HG03135 (cell line): ENCODE results near the gene PKN1.

ENCODE experiments used
- ATAC-seq: cut with Tn5 transposase; IDR thresholded peaks from one replicate; pipeline ENCODE4 v1.9.1; 2021; ENCODE audit warnings: mild to moderate bottlenecking, moderate library complexity; ENCODE audit not compliant: unreplicated experiment

PKN1 gene

GRCh38 chr19:14507704-14508542, 74.8 kb downstream of the PKN1 start:
- no peak for ATAC-seq

- no peak for ATAC-seq
Observed at GRCh38 chr19:14510311-14511228, 77.5 kb downstream of the PKN1 start.

- no peak for ATAC-seq
Observed at GRCh38 chr19:14511229-14511593, 78.1 kb downstream of the PKN1 start.

GRCh38 chr19:14512406-14512961, 79.4 kb downstream of the PKN1 start:
- ATAC-seq, result no peak

GRCh38 chr19:14514215-14514863, 81.2 kb downstream of the PKN1 start:
- ATAC-seq, result no peak

GRCh38 chr19:14515501-14516047, 82.5 kb downstream of the PKN1 start:
- no peak for ATAC-seq

GRCh38 chr19:14516048-14516534, 83.0 kb downstream of the PKN1 start:
- no peak for ATAC-seq

GRCh38 chr19:14516746-14517438, 83.8 kb downstream of the PKN1 start:
- no peak for ATAC-seq

GRCh38 chr19:14517446-14517839, 84.3 kb downstream of the PKN1 start:
- no peak for ATAC-seq

- ATAC-seq, result peak; percentile 60
Observed at GRCh38 chr19:14517840-14518505, 84.9 kb downstream of the PKN1 start, which contains the start of gene DNAJB1. Gene DNAJB1, minus strand, starts transcription at chr19:14518397. Its CDS starts 48 bp downstream, at chr19:14518349.

GRCh38 chr19:14519245-14519859, 86.2 kb downstream of the PKN1 start:
- no peak for ATAC-seq

- no peak for ATAC-seq
Observed at GRCh38 chr19:14519860-14520407, 86.8 kb downstream of the PKN1 start.

- ATAC-seq, result no peak
Observed at GRCh38 chr19:14520543-14520942, 87.4 kb downstream of the PKN1 start.
